Measurements from ENCODE around the gene FAM184A. TPM values are rescaled to one million over a fixed set of nuclear protein-coding genes. Genes with fewer than 3 reads are reported as not detected.

Gene FAM184A
- total RNA-seq, 1 experiment from 2014 or later: 0.10 TPM

Other genes with a start within 250 kb of the FAM184A start
- gene ASF1A, start 184.5 kb downstream of the FAM184A start, total RNA-seq (2014; rRNA removed; shearing (Covaris generic); ENCODE audit: low replicate concordance): 27.5 and 49.3 TPM in 2 replicates
- 3.5 and 4.8 TPM in 2 replicates for gene MCM9, start 143.5 kb downstream of the FAM184A start, total RNA-seq (2014; rRNA removed; shearing (Covaris generic); ENCODE audit: low replicate concordance)